Right forelimb (tissue), 1 donor: ENCODE results near the gene SSX2IP.
A peak's percentile ranks its signal among the peaks of the same experiment; 100 is the strongest.
"Not testable (repeated sequence)": the region's sequence is repeated elsewhere in the genome, so short reads cannot be mapped to it uniquely, and the experiment has no call there.

Source experiments
- DNase-seq: peaks from one replicate; pipeline ENCODE4 v3.0.0-alpha.2; 2018

The SSX2IP gene

DNA sequence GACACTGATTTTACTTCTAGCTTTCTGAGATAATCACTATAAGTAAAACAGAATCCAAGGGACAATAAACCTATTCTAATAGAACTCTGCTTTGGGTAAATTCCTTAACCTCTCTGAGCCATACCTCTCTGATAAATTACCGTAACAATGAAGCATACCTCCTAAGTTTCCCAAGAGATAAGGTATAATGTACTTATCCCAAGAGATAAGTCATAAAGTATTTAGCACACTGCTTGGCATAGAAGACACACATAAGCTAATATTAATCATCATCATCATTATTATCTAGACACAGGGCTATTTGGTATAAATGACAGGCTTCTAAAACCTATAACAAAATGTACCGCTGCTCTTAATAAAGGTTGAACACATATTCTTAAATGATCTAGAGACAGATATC lies 16.2 kb downstream of the SSX2IP start:
- no peak for DNase-seq

DNA sequence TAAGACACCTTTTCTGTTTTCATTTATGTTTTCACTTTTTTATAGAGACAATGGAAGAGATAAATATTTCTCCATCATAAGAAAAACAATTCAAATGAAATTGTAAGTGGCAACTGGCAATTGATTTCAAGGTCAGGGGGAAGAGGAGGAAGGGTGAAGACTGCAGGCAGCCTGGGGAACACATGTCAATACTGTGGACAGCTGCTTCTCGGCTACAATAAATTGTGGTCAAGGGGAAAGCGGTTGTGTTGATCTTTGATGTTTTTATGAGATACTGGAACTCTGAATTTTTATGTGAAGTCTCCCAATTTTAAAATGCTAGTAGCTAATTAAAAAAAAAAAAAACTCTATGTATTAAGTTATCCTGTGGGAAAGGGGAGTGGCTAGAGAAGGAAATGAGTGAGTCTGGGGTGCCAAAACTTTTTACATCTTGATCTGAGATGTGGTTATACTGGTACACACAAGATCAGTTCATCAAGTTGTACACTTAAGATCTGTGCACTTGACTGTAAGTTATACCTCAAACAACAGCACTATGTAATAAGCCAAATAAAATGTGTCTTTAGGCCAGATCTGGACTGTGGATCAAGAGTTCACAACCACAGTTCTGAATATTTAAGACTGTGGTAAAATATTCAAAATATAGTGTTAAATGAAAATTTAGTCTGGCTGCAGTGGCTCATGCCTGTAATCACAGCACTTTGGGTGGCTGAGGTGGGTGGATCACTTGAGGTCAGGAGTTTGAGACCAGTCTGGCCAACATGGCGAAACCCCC lies 18.0 kb downstream of the SSX2IP start:
- no peak for DNase-seq

DNA sequence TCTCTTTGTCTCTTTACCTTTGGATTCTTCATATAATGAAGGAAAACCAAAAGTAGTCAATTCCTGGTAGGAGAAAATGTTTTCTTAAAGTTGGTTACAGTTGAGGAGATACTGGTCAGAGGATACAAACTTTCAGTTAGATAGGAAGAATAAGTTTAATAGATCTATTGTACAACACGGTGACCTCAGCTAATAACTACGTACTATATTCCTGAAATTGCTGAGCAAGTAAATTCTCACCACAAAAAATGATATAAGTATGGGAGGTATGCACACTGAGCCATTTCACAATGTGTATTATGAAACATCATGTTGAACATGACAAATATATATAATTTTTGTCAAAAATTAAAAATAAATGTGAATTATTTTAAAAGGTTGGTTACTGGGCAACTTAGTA lies 20.4 kb downstream of the SSX2IP start:
- no peak for DNase-seq

DNA sequence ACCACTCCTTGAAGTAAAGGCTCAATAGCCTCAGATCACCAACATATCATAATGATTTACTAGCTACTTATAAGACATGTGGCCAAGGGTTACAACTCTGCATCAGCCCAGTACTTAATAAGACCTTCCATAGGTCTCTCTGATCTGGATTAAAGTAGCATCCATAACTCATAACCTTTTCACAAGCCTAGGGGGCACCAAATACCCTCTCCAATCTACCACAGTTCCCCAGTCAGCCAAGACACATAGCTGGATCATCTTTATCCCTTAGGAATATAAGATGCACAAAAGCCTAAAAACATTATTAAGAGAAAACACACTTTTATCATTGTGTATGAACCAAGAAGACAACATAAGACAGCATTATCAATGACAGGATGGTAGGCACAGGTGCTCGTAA lies 22.1 kb downstream of the SSX2IP start:
- DNase-seq: no peak

DNA sequence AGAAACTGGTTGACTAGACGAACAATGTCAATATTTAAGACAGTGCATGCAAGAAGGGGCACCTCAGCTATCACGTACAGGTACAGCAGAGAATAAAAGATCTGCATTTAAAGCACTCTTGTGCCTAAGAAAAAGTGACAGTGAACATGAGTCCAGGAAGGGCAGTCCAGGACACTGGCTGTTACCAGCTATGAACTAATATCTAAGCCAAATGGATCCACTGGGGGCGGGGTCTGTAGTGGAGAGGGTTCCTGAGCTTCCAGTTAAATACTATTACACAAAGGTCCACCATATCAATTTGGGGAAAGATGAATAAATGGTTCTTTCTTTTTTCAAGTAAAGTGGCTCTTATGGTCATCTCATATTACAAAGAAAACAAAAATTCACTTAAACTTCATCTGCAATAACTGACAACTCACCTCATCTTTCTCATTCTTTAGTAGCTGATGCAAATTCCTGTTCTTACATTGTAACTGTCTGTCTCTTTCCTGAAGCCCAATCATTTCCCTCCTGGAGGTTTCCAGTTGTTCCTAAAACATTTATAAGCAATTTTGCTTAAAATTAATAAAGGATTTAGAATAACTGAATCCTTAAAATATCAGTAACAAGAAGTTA lies 24.5 kb downstream of the SSX2IP start:
- no peak for DNase-seq

DNA sequence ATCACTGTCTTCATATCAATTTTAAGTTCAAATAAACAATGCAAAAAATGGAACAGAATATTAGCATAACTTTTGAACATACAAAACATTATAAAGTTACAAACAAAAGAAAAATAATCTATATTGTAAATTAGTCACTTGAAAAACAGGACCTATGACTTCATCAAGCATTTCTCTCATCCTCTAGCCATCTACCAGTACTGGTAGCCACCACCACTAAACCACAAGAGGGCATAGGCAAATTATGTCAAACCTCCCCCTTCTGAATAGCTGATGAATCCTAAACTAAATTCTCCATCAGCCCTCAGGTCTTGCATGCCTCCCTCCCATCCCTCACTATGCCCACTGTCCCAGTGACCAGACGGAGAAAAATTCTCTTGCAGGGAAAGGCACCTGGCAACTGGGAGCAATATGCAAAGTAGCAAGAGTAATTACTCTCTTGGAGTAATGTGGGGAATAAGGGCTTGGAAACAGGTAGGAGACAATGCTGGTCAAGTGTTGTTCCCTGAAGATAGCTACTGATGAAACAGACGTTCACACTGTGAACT lies 37.1 kb downstream of the SSX2IP start:
- DNase-seq: no peak

DNA sequence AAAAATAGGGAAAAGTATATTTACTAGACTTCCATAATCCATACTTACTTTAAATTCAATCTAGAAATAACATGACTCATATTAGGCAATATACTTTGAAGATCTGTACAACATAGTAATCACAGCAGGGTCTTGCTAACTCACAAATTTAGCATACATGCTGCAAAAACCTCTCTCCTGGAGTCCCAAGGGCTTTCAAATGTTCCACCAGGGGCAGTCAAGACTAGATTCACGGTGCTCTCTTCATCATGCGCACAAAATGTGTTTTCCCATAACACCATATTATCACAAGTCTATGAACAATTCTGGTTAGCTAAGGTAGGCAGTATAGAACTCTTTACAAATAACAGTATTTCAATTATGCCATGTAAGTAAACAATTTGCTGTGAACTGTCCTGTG lies 45.8 kb downstream of the SSX2IP start:
- no peak for DNase-seq

DNA sequence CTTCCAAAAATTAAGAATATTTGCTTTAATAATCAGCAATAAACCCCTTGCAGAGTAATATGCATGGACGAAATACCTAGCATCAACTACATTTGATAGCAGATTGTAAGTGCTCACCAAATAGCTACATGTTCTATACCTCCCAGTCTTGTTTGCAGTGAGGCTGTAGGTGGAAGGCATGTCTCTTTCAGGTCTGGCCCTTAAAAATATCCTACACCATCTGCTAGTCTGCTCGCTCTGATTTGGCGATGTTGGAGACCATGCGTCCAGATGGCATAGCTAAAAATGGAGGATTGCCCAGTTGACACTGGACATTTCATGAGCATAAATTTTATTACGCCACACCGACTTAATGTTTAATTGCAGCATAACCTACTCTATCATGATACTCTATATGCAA lies 47.1 kb downstream of the SSX2IP start:
- DNase-seq: no peak

DNA sequence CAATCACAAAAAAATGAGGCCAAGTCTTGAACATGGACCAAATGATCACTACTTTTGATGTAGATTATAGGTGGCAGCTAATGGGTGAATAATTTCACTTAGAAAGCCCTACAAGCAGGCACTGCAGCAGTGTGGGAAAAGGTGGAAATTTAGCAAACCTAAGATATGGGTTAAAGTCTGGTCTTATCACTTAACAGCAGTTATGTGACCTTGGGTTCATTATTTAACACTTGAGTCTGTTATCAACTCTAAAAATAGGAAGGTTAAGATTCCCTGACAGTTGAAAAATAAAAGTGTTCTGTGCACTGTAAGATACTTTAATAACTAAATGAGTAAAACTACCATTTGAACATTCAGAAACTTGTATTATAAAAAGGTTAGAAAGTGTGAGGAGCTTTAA lies 47.5 kb downstream of the SSX2IP start:
- no peak for DNase-seq

DNA sequence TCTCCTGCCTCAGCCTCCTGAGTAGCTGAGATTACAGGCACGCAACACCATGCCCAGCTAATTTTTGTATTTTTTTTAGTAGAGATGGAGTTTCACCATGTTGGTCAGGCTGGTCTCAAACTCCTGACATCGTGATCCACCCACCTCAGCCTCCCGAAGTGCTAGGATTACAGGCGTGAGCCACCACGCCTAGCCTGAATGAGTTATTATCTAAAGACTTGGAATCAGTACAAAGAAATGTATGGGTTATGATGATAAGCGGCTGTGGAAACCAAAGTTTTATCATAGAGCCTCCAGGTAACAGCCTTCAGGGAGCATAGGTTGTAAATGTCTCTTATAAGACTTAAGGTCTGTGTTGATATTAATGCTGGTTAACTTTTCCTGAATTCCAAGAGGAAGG lies 50.5 kb downstream of the SSX2IP start:
- DNase-seq: not testable (repeated sequence)

DNA sequence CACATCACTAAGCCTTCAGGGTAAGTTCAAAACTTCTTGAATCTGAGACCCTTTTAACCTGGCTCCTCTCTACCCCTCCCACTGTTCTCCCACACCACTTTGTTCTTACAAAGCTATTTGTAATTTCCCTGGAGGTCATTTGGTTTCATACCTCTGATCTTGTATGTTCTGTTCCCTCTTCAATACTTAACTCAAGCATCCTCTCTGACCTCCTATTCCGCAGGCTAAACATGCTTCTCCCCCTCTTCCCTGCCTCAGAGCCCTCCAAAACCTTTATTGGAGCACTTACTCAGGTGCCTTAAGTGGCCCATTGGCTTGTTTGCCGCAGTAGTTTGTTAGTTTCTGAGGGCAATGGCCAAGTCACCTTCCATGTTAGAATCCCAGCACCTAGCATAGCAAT lies 54.8 kb downstream of the SSX2IP start:
- DNase-seq: no peak

DNA sequence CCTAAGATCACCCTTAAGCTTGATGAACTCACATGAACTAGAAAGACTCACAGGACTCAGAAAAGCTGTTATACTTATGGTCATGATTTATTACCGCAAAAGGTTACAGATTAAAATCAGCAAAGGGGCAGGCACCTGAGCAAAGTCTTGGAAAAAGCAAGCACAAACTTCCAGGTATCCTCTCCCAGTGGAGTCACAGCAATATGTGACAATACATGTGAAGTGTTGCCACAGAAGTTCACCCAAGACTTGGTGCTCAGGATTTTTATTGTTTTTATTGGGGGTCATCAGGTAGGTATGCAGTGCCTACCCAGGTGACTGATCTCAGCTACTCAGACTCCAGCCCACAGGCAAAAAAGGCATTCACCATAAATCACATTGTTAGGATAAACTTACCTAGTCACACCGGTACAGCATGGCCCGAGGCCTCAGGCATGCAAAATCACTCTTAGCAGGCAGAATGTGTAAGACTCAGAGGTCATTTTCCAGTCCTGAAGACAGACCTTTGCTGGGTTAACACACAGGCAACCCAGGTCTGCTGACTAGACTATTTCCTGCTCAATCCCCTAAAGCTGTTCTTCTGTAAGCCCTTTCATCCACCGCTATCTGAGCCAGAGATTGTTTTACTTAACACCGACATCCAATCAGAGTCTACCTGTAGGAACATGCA lies 55.6 kb downstream of the SSX2IP start:
- no peak for DNase-seq

DNA sequence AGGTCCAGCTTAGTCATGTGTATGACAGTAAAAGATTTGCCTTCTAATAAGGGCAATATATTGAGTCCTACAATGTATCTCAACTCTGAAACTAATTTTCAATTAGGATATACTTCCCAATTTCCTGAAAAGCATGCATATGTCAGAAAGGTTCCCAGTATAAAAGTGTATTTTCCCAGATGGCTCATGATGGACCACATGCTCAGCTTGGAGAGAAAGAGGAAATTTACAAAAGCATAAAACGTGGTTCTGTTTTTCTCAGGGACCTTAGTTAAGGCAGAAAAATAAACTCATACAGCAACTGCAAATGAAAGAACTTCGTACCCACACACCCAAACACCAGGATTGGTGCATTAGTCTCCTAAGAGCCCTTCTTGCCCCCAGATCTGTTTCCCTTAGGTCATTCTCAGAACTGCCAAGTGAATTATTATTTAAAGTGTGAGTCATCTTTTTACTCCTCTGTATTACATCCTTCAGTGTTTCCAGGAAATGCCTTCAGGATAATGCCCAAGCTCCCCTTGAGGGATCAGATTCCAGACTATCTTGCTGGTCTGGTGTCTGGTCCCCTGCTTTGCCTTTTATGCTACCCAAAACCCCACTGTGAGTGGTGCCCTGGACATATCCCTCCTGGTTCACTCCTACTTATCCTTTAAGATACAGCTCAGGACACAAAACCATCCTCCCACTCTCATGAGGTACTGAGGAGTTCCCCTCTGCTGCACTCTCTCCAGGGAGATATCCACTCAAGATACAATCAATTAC lies 57.4 kb downstream of the SSX2IP start:
- DNase-seq: no peak

DNA sequence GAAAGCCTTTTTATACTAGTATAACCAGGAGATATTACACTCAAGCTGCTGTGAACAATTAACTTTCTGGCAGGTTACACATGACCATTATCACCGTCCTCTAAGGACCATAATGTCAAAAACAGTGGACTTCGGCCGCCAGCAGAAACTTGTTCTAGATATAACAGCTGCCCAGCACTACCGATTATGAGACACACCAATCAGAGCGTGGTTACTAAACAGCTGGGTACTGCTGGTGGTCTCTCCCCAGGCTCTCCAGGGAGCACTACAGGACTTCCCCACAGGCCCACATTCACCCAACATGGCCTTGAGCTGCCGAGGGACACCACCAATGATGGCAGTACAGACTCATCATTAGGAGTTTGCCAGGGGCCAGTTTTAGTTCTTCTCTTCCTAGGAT lies 58.1 kb downstream of the SSX2IP start:
- no peak for DNase-seq

DNA sequence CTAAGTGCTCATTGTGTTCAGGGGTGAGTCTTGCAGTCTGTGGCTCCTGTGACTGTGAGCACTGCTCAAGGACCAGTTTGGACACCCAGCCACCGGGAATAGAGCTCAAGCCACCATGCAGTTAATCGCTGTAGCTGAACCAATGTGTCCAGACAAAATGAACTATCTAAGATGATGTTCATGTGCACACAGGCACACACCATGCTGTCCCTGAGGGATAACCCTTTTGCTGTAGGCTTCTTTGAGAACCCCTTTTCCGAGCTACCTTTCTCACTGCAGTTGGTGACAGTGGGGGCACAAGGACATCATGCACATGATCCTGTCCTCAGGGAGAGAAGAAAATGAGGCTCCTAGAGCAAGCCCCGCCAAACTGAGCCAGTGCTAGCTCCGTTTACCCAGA lies 65.4 kb downstream of the SSX2IP start:
- DNase-seq: no peak

DNA sequence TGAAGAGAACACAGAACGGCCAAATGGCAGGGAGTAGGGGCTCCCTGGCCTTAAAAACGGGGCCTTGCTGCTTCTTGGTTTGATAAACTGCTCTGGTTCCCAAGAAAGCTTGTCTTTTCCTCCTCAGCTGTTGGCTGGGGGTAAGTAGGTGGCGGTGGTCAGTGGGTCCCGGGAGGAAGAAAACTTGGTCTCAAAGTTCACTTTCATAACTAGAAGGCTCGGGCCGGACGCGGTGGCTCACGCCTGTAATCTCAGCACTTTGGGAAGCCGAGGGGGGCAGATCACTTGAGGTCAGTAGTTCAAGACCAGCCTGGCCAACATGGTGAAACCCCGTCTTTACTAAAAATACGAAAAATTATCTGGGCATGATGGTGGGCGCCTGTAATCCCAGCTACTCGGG lies 68.7 kb downstream of the SSX2IP start:
- no peak for DNase-seq

DNA sequence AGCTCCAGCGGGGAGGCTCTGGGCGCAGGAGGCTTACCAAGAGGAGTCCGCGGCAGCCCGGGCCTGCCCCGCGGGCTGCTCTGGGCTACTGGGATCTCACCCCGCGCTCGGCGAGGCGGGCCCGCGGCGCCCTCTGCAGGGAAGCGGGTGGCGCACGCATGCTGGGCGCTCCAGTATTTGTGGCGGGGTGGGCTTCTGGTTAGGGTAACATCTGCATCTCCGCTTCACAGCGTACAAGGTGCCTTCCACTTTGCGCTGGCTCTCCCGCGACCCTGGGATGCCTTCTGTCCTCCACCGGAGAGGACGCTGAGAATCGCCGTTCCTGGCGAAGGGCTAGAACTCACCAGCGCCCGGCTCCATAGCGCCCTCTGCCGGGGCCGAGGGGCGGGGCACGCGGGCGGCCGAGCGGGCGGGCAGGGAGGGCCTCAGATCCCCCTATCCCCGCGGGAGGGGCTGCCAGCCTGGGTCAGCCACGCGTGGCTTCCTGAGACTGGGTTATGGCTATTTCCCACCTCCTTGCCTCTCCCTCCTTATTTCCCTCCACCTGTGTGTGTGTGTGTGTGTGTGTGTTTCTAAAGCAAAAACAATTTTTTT lies 69.4 kb downstream of the SSX2IP start:
- peak; percentile 88 for DNase-seq

DNA sequence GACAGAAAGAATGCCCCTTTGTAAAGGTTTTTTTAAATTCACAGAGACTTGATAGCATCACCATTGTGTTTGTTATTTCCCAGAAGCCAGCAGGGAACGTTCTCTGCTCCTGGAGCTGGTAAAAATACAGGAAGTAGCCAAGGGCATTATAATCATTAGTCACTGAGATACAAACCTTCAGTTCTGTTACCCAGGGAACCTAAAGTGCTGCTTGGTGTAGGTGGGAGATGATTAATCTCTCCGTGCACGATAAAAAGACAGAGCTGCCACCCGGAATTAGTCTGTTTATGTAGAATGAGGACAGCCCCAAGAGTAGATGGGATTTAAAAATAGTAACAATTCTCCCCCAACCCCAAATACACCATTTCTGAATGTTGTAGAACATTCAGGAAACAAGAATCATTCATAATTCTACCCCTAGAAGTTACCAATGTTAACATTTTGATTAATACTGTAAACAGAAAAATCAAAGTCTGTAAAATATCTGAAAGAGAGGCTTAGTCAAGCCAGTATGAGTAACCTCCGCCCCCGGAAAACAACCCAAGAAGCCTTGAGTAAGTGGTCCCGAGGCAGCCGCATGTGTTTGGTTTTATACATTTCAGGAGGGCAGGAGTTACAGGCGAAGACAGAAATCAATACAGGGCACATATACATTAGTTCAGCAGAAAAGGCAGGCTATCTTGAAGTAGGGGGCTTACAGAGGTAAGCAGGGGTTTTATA lies 70.7 kb downstream of the SSX2IP start:
- DNase-seq: no peak

DNA sequence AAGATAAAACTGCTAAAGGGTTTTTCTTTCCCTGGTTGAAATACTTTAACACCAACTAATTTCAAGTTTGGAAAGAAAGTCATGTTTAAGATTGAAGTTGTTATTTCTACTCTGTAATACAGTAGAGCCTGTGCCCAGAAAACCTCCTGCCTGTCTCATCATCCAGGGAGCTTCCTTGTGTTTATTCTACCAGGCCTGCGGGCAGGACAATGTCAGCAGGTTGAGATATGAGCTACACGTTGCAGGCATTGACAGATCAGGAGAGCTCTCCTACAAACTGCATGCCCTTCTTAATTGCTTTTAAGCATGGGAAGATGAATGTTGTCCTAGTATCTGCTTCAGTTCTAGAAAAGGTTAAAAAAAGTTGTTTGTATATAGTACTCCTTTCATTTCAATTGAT lies 72.9 kb downstream of the SSX2IP start:
- DNase-seq: no peak

DNA sequence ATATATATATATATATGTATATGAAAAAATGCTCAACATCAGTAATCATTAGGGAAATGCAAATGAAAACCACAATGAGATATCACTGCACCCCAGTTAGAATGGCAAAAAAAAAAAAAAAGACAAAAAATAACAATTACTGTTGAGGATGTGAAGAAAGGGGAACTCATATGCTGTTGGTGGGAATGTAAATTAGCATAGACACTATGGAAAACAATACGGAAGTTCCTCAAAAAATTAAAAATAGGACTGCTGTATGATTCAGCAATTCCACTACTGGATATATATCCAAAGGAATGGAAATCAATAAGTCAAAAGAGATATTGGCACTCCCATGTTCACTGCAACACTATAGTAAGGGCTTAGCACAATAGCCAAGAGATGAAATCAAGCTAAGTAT lies 74.5 kb downstream of the SSX2IP start:
- no peak for DNase-seq

DNA sequence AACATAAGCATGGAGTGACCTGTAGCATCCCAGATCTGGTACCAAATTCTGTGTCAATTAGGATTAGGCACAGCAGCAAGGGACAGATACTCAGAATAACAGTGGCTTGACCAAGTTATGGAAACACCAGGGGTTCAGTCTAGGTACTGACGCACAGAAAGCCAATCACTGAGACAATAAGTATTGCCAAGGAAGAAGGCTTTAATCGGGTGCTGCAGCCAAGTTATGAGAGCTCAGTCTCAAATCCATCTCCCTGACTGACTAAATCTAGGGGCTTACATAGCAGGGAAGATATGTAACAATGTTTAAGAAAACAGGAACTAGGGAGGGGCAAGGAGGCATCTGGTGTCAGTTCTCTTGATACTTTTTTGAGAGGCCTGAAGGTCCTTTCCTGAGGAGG lies 76.4 kb downstream of the SSX2IP start:
- no peak for DNase-seq

DNA sequence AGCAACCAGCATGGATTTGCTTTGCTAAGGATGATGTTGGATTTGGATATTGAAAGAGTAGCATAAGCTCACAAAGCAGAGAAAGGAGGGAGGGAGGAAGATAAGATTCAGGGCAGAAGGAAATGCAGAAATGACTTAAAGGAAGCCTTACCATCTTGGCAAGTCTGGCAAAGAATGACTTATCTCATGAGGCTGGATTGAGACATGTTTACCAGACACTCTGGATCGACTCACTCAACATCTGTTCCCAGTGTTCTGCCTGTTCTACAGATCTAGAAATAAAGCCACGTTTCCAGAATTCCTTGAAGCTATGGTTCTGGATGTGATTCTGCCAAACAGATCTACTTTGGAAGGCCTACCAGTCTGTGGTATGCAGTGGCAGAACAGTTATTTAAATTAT lies 77.2 kb downstream of the SSX2IP start:
- DNase-seq: no peak
